HEK293 (cell line): ENCODE data around the gene LANCL2.

Source experiments
- CTCF ChIA-PET: fragments of 350-600 bp; formaldehyde crosslinking; extraction: SDS; loops from one replicate; lab custom pipeline; 2021; ENCODE audit warnings: antibody characterized with exemption; lab: Yijun Ruan, JAX
- POLR2A ChIA-PET: fragments of 300-600 bp; formaldehyde crosslinking; extraction: SDS; loops from one replicate; lab custom pipeline; 2020; ENCODE audit warnings: antibody characterized with exemption, inconsistent platforms; lab: Yijun Ruan, JAX
- H3K27ac ChIP-seq: fragments of 200-500 bp; sonication (Bioruptor generic); 2 replicates; pipeline ENCODE4 v1.5.1; 2014; ENCODE audit warnings: low read depth, low read length, control low read depth, inconsistent platforms; ENCODE audit errors: extremely low read depth
- H3K36me3 ChIP-seq, 2 experiments: fragments of 200-500 bp in 1 of 2; sonication (Bioruptor generic) in 1 of 2; 1 replicate in 1 of 2; 2 replicates in 1 of 2; pipeline ENCODE4 v1.5.1; 2014 to 2017; ENCODE audit warnings: inconsistent platforms in 2 of 2, low read length in 2 of 2; ENCODE audit not compliant: control insufficient read depth in 2 of 2, insufficient read depth in 1 of 2
- H3K4me1 ChIP-seq: fragments of 200-500 bp; sonication (Bioruptor generic); 2 replicates; pipeline ENCODE4 v1.5.1; 2014; ENCODE audit warnings: mild to moderate bottlenecking, low read length, inconsistent platforms; ENCODE audit not compliant: control insufficient read depth, insufficient read depth
- H3K4me3 ChIP-seq: 2 replicates; pipeline ENCODE4 v1.5.1; 2011; ENCODE audit warnings: low read depth, mild to moderate bottlenecking, control low read depth, low read length, moderate library complexity
- H3K9me3 ChIP-seq: fragments of 200-500 bp; sonication (Bioruptor generic); 2 replicates; pipeline ENCODE4 v1.5.1; 2014; ENCODE audit warnings: low read depth, low read length, inconsistent platforms; ENCODE audit not compliant: control insufficient read depth, insufficient read depth
- HOXA7 ChIP-seq: sonication (generic); formaldehyde crosslinking; IDR thresholded peaks from 2 replicates; pipeline ENCODE4 v1.8.1; 2022; ENCODE audit warnings: missing genetic modification reagents, borderline replicate concordance
- IKZF3 ChIP-seq: fragments of 450-650 bp; IDR thresholded peaks from 2 replicates; pipeline ENCODE4 v1.5.0; 2018; ENCODE audit warnings: missing biosample characterization, mild to moderate bottlenecking, missing genetic modification characterization, moderate library complexity
- ZNF10 ChIP-seq: fragments of 450-650 bp; formaldehyde crosslinking; IDR thresholded peaks from 2 replicates; pipeline ENCODE4 v1.5.1; 2017; ENCODE audit warnings: missing biosample characterization, missing genetic modification characterization
- ZNF184 ChIP-seq: fragments of 450-650 bp; IDR thresholded peaks from 2 replicates; pipeline ENCODE4 v1.5.1; 2018; ENCODE audit warnings: missing biosample characterization, mild to moderate bottlenecking, missing genetic modification characterization
- ZNF211 ChIP-seq: fragments of 450-650 bp; formaldehyde crosslinking; IDR thresholded peaks from 2 replicates; pipeline ENCODE4 v1.5.1; 2016; ENCODE audit warnings: low read depth, missing biosample characterization, missing genetic modification characterization
- ZNF221 ChIP-seq: fragments of 450-650 bp; formaldehyde crosslinking; IDR thresholded peaks from 2 replicates; pipeline ENCODE4 v1.5.1; 2017; ENCODE audit warnings: missing biosample characterization, missing genetic modification characterization, borderline replicate concordance
- ZNF23 ChIP-seq: fragments of 450-650 bp; formaldehyde crosslinking; IDR thresholded peaks from 2 replicates; pipeline ENCODE4 v1.5.1; 2016; ENCODE audit warnings: missing biosample characterization, missing genetic modification characterization, borderline replicate concordance
- ZNF292 ChIP-seq: fragments of 450-650 bp; formaldehyde crosslinking; IDR thresholded peaks from 2 replicates; pipeline ENCODE4 v1.5.1; 2016; ENCODE audit warnings: low read depth, missing biosample characterization, missing genetic modification characterization, borderline replicate concordance
- ZNF558 ChIP-seq: fragments of 450-650 bp; formaldehyde crosslinking; IDR thresholded peaks from 2 replicates; pipeline ENCODE4 v1.5.1; 2016; ENCODE audit warnings: missing biosample characterization, missing genetic modification characterization
- ZNF561 ChIP-seq: fragments of 450-650 bp; IDR thresholded peaks from 2 replicates; pipeline ENCODE4 v1.5.1; 2018; ENCODE audit warnings: missing biosample characterization, missing genetic modification characterization, borderline replicate concordance
- TF ChIP-seq, protein P1 (sequence below): fragments of 450-650 bp; formaldehyde crosslinking; conservative IDR thresholded peaks from 2 replicates; pipeline ENCODE4 v1.5.1; 2016; ENCODE audit warnings: low read depth, missing biosample characterization, missing genetic modification characterization
- TF ChIP-seq, protein P2 (sequence below): fragments of 450-650 bp; formaldehyde crosslinking; IDR thresholded peaks from 2 replicates; pipeline ENCODE4 v1.5.1; 2016; ENCODE audit warnings: missing biosample characterization, missing genetic modification characterization
- TF ChIP-seq, protein P3 (sequence below): fragments of 450-650 bp; formaldehyde crosslinking; conservative IDR thresholded peaks from 2 replicates; pipeline ENCODE4 v1.5.1; 2016; ENCODE audit warnings: low read depth, missing biosample characterization, missing genetic modification characterization
- TF ChIP-seq, protein P4 (sequence below): fragments of 450-650 bp; formaldehyde crosslinking; IDR thresholded peaks from 2 replicates; pipeline ENCODE4 v1.5.1; 2016; ENCODE audit warnings: missing biosample characterization, missing genetic modification characterization
- TF ChIP-seq, protein P5 (sequence below): fragments of 450-650 bp; formaldehyde crosslinking; IDR thresholded peaks from 2 replicates; pipeline ENCODE4 v1.5.1; 2016; ENCODE audit warnings: missing biosample characterization, missing genetic modification characterization

The LANCL2 gene

DNA sequence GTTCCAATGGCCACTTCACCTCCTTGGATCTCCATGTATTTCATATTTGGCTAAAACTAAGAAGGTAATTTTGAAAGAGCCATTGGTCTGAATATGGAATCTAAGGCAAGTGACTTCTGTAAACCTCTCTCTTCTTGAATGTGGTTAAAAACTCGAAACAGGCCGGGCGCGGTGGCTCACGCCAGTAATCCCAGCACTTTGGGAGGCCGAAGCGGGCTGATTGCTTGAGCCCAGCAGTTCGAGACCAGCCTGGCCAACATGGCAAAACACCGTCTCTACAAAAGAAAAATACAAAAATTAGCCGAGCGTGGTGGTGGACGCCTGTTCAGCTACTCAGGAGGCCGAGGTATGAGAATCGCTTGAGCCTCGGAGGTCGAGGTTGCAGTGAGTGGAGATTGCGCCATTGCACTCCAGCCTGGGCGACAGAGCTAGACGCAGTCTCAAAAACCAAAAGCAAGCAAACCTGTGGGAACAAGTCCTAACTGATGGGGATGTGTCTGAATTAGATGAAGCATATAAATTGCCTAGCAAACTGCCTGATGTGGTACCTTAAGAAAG, 2.2 kb downstream of the LANCL2 start (continued):
- TF ChIP-seq, protein P1, sequence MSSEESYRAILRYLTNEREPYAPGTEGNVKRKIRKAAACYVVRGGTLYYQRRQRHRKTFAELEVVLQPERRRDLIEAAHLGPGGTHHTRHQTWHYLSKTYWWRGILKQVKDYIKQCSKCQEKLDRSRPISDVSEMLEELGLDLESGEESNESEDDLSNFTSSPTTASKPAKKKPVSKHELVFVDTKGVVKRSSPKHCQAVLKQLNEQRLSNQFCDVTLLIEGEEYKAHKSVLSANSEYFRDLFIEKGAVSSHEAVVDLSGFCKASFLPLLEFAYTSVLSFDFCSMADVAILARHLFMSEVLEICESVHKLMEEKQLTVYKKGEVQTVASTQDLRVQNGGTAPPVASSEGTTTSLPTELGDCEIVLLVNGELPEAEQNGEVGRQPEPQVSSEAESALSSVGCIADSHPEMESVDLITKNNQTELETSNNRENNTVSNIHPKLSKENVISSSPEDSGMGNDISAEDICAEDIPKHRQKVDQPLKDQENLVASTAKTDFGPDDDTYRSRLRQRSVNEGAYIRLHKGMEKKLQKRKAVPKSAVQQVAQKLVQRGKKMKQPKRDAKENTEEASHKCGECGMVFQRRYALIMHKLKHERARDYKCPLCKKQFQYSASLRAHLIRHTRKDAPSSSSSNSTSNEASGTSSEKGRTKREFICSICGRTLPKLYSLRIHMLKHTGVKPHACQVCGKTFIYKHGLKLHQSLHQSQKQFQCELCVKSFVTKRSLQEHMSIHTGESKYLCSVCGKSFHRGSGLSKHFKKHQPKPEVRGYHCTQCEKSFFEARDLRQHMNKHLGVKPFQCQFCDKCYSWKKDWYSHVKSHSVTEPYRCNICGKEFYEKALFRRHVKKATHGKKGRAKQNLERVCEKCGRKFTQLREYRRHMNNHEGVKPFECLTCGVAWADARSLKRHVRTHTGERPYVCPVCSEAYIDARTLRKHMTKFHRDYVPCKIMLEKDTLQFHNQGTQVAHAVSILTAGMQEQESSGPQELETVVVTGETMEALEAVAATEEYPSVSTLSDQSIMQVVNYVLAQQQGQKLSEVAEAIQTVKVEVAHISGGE (tag by site-specific recombination), result no peak

DNA sequence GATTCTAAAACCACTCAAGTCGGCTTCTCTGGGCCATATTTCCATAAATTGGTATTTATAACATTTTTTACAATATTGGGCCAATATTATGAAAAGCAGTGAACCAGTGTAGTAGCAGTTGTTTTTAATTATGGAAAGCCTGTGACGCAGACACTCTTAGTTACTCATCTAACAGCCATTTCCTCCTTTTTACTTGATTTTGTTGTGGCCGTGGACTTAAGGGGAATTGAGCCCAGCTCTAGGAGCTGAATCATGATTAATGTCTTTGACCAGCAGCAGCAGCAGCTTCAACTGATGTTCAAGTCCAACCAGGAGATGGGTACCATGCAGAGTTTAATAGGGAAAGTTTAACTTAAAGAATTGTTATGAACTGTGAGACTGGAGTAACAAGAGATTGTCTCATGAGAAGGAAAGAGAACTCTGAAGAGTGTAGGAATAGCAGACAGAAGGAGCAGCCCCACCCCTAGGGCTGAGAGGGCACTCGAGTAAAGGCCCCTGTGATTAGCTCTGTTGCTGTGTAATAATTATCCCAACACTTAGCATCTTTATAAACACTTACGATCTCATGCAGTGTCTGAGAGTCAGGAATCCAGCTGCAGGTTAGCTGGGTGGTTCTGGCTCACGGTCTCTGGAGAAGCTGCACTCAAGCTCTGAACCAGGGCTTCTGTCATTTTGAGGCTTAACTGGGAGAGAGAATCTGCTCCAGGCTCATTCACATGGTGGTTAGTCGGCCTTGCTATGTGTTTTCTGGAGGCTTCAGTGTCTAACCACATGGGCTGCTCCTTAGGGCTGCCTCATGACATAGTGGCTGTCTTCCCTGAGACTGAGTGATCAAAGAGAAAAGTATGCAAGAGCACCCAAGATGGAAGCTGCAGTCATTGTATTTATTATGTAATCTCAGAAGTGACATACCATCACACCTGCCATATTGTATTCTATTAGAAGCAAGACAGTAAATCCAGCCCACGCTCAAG, 4.6 kb downstream of the LANCL2 start:
- Histone ChIP-seq H3K4me1 (peaks cover under 1% of the 10 kb centered on the region; the same call in 1 of the 2 replicates), H3K36me3 (no peaks in the 10 kb centered on the region; a peak in 1 of 3 replicates), H3K4me3 (no peak overlapping the region), H3K27ac (no peak overlapping the region), H3K9me3 (no peaks in the 10 kb centered on the region)
- ChIA-PET CTCF (no interaction called here), POLR2A (no interaction called here)
- TF ChIP-seq ZNF558 (tag by site-specific recombination) (no peak), ZNF211 (tag by site-specific recombination) (no peak), ZNF221 (no peak), ZNF292 (tag by site-specific recombination) (no peak), ZNF23 (no peak), HOXA7 (CRISPR knock-in tag) (no peak), ZNF10 (no peak), ZNF561 (tag by site-specific recombination) (no peak), IKZF3 (tag by site-specific recombination) (no peak), ZNF184 (tag by site-specific recombination) (no peak)
- TF ChIP-seq, protein P2, sequence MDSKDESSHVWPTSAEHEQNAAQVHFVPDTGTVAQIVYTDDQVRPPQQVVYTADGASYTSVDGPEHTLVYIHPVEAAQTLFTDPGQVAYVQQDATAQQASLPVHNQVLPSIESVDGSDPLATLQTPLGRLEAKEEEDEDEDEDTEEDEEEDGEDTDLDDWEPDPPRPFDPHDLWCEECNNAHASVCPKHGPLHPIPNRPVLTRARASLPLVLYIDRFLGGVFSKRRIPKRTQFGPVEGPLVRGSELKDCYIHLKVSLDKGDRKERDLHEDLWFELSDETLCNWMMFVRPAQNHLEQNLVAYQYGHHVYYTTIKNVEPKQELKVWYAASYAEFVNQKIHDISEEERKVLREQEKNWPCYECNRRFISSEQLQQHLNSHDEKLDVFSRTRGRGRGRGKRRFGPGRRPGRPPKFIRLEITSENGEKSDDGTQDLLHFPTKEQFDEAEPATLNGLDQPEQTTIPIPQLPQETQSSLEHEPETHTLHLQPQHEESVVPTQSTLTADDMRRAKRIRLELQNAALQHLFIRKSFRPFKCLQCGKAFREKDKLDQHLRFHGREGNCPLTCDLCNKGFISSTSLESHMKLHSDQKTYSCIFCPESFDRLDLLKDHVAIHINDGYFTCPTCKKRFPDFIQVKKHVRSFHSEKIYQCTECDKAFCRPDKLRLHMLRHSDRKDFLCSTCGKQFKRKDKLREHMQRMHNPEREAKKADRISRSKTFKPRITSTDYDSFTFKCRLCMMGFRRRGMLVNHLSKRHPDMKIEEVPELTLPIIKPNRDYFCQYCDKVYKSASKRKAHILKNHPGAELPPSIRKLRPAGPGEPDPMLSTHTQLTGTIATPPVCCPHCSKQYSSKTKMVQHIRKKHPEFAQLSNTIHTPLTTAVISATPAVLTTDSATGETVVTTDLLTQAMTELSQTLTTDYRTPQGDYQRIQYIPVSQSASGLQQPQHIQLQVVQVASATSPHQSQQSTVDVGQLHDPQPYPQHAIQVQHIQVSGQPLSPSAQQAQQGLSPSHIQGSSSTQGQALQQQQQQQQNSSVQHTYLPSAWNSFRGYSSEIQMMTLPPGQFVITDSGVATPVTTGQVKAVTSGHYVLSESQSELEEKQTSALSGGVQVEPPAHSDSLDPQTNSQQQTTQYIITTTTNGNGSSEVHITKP (tag by site-specific recombination), result no peak
- TF ChIP-seq, protein P3, sequence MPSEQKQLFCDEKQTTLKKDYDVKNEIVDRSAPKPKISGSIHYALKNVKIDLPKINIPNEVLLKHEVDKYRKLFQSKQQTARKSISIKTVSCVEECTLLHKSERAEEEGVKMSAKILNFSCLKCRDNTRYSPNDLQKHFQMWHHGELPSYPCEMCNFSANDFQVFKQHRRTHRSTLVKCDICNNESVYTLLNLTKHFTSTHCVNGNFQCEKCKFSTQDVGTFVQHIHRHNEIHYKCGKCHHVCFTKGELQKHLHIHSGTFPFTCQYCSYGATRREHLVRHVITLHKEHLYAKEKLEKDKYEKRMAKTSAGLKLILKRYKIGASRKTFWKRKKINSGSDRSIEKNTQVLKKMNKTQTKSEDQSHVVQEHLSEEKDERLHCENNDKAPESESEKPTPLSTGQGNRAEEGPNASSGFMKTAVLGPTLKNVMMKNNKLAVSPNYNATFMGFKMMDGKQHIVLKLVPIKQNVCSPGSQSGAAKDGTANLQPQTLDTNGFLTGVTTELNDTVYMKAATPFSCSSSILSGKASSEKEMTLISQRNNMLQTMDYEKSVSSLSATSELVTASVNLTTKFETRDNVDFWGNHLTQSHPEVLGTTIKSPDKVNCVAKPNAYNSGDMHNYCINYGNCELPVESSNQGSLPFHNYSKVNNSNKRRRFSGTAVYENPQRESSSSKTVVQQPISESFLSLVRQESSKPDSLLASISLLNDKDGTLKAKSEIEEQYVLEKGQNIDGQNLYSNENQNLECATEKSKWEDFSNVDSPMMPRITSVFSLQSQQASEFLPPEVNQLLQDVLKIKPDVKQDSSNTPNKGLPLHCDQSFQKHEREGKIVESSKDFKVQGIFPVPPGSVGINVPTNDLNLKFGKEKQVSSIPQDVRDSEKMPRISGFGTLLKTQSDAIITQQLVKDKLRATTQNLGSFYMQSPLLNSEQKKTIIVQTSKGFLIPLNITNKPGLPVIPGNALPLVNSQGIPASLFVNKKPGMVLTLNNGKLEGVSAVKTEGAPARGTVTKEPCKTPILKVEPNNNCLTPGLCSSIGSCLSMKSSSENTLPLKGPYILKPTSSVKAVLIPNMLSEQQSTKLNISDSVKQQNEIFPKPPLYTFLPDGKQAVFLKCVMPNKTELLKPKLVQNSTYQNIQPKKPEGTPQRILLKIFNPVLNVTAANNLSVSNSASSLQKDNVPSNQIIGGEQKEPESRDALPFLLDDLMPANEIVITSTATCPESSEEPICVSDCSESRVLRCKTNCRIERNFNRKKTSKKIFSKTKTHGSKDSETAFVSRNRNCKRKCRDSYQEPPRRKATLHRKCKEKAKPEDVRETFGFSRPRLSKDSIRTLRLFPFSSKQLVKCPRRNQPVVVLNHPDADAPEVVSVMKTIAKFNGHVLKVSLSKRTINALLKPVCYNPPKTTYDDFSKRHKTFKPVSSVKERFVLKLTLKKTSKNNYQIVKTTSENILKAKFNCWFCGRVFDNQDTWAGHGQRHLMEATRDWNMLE (tag by site-specific recombination), result no peak
- TF ChIP-seq, protein P4, sequence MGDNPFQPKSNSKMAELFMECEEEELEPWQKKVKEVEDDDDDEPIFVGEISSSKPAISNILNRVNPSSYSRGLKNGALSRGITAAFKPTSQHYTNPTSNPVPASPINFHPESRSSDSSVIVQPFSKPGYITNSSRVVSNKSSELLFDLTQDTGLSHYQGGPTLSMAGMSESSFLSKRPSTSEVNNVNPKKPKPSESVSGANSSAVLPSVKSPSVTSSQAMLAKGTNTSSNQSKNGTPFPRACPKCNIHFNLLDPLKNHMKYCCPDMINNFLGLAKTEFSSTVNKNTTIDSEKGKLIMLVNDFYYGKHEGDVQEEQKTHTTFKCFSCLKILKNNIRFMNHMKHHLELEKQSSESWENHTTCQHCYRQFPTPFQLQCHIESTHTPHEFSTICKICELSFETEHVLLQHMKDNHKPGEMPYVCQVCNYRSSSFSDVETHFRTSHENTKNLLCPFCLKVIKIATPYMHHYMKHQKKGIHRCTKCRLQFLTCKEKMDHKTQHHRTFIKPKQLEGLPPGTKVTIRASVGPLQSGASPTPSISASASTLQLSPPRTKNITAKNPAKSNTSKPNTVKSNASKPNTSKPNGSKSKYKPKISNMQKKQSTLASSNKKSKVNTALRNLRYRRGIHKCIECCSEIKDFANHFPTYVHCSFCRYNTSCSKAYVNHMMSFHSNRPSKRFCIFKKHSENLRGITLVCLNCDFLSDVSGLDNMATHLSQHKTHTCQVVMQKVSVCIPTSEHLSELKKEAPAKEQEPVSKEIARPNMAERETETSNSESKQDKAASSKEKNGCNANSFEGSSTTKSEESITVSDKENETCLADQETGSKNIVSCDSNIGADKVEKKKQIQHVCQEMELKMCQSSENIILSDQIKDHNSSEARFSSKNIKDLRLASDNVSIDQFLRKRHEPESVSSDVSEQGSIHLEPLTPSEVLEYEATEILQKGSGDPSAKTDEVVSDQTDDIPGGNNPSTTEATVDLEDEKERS (tag by site-specific recombination), result no peak
- TF ChIP-seq, protein P5, sequence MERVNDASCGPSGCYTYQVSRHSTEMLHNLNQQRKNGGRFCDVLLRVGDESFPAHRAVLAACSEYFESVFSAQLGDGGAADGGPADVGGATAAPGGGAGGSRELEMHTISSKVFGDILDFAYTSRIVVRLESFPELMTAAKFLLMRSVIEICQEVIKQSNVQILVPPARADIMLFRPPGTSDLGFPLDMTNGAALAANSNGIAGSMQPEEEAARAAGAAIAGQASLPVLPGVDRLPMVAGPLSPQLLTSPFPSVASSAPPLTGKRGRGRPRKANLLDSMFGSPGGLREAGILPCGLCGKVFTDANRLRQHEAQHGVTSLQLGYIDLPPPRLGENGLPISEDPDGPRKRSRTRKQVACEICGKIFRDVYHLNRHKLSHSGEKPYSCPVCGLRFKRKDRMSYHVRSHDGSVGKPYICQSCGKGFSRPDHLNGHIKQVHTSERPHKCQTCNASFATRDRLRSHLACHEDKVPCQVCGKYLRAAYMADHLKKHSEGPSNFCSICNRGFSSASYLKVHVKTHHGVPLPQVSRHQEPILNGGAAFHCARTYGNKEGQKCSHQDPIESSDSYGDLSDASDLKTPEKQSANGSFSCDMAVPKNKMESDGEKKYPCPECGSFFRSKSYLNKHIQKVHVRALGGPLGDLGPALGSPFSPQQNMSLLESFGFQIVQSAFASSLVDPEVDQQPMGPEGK (tag by site-specific recombination), result no peak
